Measurements from ENCODE around the gene USP3.
A peak's percentile ranks its signal among the peaks of the same experiment; 100 is the strongest.
"Not testable (repeated sequence)": the region's sequence is repeated elsewhere in the genome, so short reads cannot be mapped to it uniquely, and the experiment has no call there.

The USP3 gene

GRCh38 chr15:63608989-63609388, 104.6 kb downstream of the USP3 start:
- no peak for TF ChIP-seq CTCF (IDR thresholded peaks at IDR 0.05; ENCODE audit: low read depth, low read length)
- Histone ChIP-seq H3K36me3 (peaks cover 5% of the 10 kb centered on the region), H3K4me3 (ENCODE audit: low read depth, low read length) (no peak overlapping the region), H3K27me3 (no peaks in the 10 kb centered on the region), H3K9me3 (no peaks in the 10 kb centered on the region), H3K4me1 (no peaks in the 10 kb centered on the region)
- no peak for DNase-seq

- Histone ChIP-seq H3K4me3 (ENCODE audit: low read depth, low read length) (no peak overlapping the region), H3K36me3 (peaks cover 7% of the 10 kb centered on the region), H3K27me3 (no peaks in the 10 kb centered on the region), H3K9me3 (no peaks in the 10 kb centered on the region), H3K4me1 (no peaks in the 10 kb centered on the region)
- TF ChIP-seq CTCF (IDR thresholded peaks at IDR 0.05; ENCODE audit: low read depth, low read length) = no peak
- no peak for DNase-seq
These were observed 105.1 kb downstream of the USP3 start for GRCh38 chr15:63609448-63609847.

GRCh38 chr15:63610209-63610841, 105.9 kb downstream of the USP3 start:
- peak; percentile 77 for DNase-seq
- Histone ChIP-seq H3K4me3 (ENCODE audit: low read depth, low read length) (no peak overlapping the region), H3K36me3 (peaks cover 16% of the 10 kb centered on the region), H3K4me1 (no peaks in the 10 kb centered on the region), H3K9me3 (no peaks in the 10 kb centered on the region), H3K27me3 (no peaks in the 10 kb centered on the region)
- peak; percentile 91 for TF ChIP-seq CTCF (IDR thresholded peaks at IDR 0.05; ENCODE audit: low read depth, low read length)

GRCh38 chr15:63611177-63611576, 106.8 kb downstream of the USP3 start:
- TF ChIP-seq CTCF (IDR thresholded peaks at IDR 0.05; ENCODE audit: low read depth, low read length) = no peak
- peaks cover 23% of the 10 kb centered on the region for H3K36me3 ChIP-seq
- no peaks in the 10 kb centered on the region for H3K27me3 ChIP-seq
- no peaks in the 10 kb centered on the region for H3K9me3 ChIP-seq
- H3K4me1 ChIP-seq = no peaks in the 10 kb centered on the region
- H3K4me3 ChIP-seq (ENCODE audit: low read depth, low read length) = no peak overlapping the region
- DNase-seq = no peak

- H3K4me3 ChIP-seq (ENCODE audit: low read depth, low read length) = no peak overlapping the region
- no peaks in the 10 kb centered on the region for H3K9me3 ChIP-seq
- TF ChIP-seq CTCF (IDR thresholded peaks at IDR 0.05; ENCODE audit: low read depth, low read length) = no peak
- H3K36me3 ChIP-seq = peaks cover 28% of the 10 kb centered on the region
- no peaks in the 10 kb centered on the region for H3K4me1 ChIP-seq
- DNase-seq = no peak
- no peaks in the 10 kb centered on the region for H3K27me3 ChIP-seq
These were observed 107.9 kb downstream of the USP3 start for GRCh38 chr15:63612300-63612699.

- no peaks in the 10 kb centered on the region for H3K9me3 ChIP-seq
- TF ChIP-seq CTCF (IDR thresholded peaks at IDR 0.05; ENCODE audit: low read depth, low read length) = no peak
- no peak overlapping the region for H3K4me3 ChIP-seq (ENCODE audit: low read depth, low read length)
- no peak for DNase-seq
- peaks cover 28% of the 10 kb centered on the region for H3K36me3 ChIP-seq
- no peaks in the 10 kb centered on the region for H3K27me3 ChIP-seq
- H3K4me1 ChIP-seq = no peaks in the 10 kb centered on the region
These were observed 111.5 kb downstream of the USP3 start for GRCh38 chr15:63615935-63616334.

GRCh38 chr15:63617147-63617546, 112.8 kb downstream of the USP3 start:
- not testable (repeated sequence) for H3K4me1 ChIP-seq; H3K27me3 ChIP-seq; DNase-seq; H3K4me3 ChIP-seq (ENCODE audit: low read depth, low read length); H3K9me3 ChIP-seq
- H3K36me3 ChIP-seq = peaks cover 36% of the 10 kb centered on the region

GRCh38 chr15:63617627-63618026, 113.2 kb downstream of the USP3 start:
- H3K27me3 ChIP-seq; H3K4me3 ChIP-seq (ENCODE audit: low read depth, low read length); H3K4me1 ChIP-seq; DNase-seq; H3K9me3 ChIP-seq: not testable (repeated sequence)
- peaks cover 36% of the 10 kb centered on the region for H3K36me3 ChIP-seq

GRCh38 chr15:63620760-63621159, 116.4 kb downstream of the USP3 start:
- not testable (repeated sequence) for H3K4me3 ChIP-seq (ENCODE audit: low read depth, low read length); DNase-seq; H3K27me3 ChIP-seq; H3K4me1 ChIP-seq; H3K9me3 ChIP-seq
- H3K36me3 ChIP-seq = peaks cover 41% of the 10 kb centered on the region

Data from BE2C (cell line).